Measurements from ENCODE around the gene ABCC1. TPM values are rescaled to one million over a fixed set of nuclear protein-coding genes. Genes with fewer than 3 reads are reported as not detected.
A peak's percentile ranks its signal among the peaks of the same experiment; 100 is the strongest.
"Not testable (repeated sequence)": the region's sequence is repeated elsewhere in the genome, so short reads cannot be mapped to it uniquely, and the experiment has no call there.

Gene ABCC1
- total RNA-seq, 1 donor from 2014 or later: 33.9 TPM

DNA sequence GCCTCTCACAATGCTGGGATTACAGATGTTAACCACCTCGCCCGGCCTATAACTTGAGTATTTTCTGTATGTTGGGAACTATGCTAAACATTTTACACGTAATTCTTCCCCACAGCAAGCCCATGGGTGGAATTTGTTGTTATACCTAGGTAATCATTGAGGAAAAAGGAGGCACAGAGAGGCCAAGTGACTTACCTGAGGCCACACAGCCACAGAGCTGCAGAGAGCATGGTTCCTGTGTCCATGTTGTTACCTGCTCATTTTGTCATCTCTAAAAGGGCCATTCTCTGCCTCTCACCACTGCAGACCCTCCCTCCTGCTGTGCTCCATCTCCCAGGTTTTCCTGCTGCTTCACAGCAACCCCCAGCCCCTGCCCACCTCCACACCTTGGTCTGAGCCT lies 135.5 kb downstream of the ABCC1 start:
- no peak for ATAC-seq

DNA sequence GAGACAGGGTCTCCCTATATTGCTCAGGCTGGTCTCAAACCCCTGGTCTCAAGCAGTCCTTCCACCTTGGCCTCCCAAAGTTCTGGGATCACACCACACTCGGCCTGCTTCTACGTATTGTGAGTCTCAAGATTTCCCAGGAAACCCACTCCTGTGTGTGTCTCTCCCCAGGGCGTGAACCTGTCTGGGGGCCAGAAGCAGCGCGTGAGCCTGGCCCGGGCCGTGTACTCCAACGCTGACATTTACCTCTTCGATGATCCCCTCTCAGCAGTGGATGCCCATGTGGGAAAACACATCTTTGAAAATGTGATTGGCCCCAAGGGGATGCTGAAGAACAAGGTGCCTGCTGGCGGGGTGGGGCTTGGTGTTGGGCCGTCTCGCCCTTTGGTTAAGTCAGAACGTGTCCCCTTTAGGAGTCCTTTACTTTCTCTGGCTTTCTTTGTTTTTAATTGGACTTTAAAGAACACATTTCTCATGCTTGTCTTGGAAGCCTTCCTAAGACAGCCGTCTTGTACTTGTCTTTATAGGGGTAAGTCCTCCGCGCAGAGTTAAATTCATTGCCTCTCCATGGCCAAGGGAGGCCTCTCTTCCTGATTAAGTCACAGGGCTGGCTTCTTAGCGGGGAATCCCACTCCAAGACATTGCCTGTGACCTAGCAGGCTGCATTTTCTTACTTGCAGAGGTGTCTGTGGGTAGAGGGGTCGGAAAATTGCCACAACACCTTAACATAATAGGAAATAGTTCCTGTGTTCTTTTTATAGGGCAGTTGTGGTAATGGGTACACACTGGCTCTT lies 137.4 kb downstream of the ABCC1 start:
- ATAC-seq: no peak

GRCh38 chr16:16090238-16090637 lies 140.8 kb downstream of the ABCC1 start:
- no peak for ATAC-seq

GRCh38 chr16:16092925-16093627 lies 143.7 kb downstream of the ABCC1 start:
- ATAC-seq: no peak

DNA sequence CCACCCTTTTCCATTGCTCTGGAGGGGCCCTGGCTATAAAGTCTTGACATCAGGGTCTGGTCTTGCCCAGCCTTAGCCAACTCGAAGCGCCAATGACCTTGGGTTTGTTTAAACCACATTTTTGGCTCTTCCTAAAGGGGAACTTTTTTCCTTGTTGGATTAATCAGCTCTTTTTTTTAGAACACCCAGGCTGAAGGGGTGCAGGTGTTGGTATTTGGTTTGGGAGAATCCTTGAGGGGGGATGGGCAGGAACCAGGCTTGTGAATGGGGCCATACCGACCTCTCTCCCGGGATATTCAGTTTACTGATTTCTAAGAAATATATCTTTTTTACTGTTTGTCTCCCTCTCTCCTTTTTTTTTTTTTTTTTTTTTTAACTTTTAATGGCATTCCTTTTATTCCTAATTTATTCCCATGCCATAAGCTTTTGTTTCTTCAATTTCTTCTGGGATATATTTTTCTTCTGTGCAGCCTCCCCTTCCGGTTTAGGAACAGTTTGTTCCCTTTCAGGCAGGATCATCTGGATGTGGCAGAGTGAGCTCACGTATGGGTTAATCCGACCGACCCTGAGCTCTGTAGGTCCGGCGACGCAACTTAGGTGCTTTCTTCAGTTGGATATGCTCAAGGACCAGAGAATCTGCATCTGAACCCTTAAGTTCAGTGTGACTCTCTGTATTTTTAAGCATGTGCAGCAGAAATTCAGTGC lies 144.4 kb downstream of the ABCC1 start:
- no peak for ATAC-seq

DNA sequence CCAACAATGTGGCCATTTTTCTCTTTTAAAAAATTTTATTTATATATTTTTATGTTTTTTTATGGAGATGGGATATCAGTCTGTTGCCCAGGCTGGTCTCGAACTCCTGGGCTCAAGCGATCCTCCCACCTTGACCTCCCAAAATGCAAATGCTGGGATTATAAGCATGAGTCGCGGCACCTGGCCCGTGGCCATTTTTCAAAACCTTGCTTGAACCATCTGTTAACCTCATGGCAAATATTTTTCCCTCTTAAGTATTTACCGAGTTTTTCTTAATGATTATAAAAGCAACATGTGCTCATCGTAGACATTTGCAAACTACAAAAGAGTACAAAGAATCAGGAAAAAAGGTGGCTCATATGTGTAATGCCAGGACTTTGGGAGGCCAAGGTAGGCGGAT lies 146.2 kb downstream of the ABCC1 start:
- no peak for ATAC-seq

DNA sequence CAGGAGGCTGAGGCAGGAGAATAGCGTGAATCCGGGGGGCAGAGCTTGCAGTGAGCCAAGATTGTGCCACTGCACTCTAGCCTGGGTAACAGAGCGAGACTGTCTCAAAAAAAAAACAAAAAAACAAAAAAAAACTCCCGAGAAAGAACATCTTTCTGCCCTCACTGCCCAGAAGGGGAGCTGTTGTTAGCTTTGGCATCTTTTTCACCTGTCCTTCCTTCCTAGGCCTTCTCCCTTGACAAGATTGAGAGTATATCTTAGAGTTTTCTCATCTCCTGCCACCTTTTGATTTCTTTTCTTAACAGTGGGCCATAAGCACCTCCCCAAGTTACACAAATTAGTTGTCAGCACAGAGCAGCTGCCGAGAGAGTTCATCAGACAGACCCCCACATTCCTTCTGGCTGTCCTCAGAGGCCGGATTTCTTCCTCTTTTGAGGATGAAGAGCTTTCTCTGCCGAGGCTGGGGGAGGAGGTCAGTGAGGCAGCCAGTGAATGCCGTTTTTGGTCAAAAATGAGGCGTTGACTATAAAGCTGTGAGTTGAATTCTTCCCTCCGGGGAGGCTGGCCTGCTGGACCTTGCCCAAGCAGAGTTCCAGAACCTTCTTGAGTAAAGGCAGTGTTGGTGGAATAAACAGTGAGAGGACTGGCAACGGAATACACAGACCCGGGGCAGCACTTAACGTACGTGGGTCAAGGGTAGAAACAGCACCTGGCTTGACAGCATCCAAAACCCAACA lies 146.9 kb downstream of the ABCC1 start:
- ATAC-seq: no peak

- ATAC-seq: no peak
Measured at GRCh38 chr16:16096858-16097213, 147.4 kb downstream of the ABCC1 start.

- ATAC-seq: no peak
Measured at GRCh38 chr16:16099320-16099719, 149.9 kb downstream of the ABCC1 start.

- no peak for ATAC-seq
Measured at GRCh38 chr16:16100631-16101030, 151.2 kb downstream of the ABCC1 start.

GRCh38 chr16:16101585-16101984 lies 152.2 kb downstream of the ABCC1 start:
- ATAC-seq: no peak

- ATAC-seq: no peak
Measured at GRCh38 chr16:16102738-16103137, 153.3 kb downstream of the ABCC1 start.

DNA sequence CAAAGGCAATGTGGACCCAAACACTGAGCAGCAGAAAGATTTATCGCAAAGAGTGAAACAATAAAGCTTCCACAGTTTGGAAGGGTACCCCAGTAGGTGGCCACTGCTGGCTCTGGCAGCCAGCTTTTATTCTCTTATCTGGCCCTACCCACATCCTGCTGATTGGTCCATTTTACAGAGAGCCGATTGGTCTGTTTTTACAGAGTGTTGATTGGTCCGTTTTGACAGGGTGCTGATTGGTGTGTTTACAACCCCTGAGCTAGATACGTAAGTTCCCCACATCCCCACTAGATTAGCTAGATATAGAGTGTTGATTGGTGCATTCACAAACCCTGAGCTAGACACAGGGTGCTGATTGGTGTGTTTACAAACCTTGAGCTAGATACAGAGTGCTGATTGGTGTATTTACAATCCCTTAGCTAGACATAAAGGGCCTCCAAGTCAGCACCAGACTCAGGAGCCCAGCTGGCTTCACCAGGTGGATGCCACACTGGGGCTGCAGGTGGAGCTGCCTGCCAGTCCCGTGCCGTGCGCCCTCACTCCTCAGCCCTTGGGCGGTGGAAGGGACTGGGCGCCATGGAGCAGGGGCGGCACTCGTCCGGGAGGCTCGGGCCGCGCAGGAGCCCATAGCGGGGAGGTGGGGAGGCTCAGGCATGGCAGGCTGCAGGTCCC lies 154.9 kb downstream of the ABCC1 start:
- ATAC-seq: not testable (repeated sequence)

GRCh38 chr16:16104804-16105141 lies 155.4 kb downstream of the ABCC1 start:
- not testable (repeated sequence) for ATAC-seq

DNA sequence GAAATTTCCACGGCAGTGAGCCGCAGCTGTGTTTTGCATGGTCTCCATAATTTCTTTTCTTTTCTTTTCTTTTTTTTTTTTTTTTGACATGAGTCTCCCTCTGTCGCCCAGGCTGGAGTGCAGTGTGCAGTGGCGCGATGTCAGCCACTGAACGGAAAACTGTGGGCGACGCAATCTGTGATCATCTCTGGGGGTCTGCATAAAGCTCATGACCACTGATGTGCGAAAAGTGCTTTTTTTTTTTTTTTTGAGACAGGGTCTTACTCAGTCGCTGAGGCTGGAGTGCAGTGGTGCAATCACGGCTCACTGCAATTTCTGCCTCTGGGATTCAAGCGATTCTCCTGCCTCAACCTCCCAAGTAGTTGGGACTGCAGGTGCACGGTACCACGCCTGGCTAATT lies 156.2 kb downstream of the ABCC1 start:
- no peak for ATAC-seq

- ATAC-seq: peak; percentile 10
Measured at GRCh38 chr16:16106466-16106865, 157.1 kb downstream of the ABCC1 start.

GRCh38 chr16:16107839-16108238 lies 158.4 kb downstream of the ABCC1 start:
- ATAC-seq: no peak

DNA sequence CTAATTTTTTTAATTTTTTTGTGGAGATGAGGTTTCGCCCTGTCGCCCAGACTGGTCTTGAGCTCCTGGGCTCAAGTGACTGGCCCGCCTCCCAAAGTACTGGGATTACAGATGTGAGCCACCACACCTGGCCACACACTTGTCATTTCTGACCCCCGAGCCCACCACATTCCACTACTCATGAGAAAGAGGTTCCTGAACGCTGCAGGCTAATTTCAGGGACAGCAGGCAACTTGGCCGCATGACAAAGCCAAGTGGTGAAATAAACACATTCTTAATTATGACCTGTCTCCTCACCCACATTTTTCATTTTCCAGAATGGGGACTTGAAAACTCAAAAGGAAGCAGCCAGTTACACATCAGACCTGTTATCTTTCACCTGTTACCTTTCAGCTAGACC lies 159.3 kb downstream of the ABCC1 start:
- no peak for ATAC-seq

- no peak for ATAC-seq
Measured at GRCh38 chr16:16109453-16110110, 160.2 kb downstream of the ABCC1 start.

- ATAC-seq: no peak
Measured at GRCh38 chr16:16110111-16110490, 160.7 kb downstream of the ABCC1 start.

DNA sequence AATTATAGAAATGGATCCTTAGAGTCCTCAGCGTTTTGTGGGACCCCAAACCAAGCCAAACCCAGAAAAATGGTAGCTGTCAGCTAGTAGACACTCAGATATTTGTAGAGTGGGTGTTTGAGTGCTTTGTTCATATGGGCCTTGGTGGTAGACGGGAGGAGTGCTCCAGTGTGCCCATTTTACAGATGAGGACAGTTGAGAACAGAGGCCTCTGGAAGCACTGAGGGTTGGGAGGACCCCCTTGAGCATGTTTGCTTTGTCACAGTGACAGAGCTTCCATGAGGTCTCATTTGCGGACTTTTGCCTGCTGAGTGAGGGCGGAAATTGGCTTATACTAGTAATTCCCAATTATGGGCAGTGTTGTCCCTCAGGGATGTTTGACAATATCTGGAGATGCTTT lies 162.2 kb downstream of the ABCC1 start:
- no peak for ATAC-seq
